ENCODE data around the gene TACR1.

DNA sequence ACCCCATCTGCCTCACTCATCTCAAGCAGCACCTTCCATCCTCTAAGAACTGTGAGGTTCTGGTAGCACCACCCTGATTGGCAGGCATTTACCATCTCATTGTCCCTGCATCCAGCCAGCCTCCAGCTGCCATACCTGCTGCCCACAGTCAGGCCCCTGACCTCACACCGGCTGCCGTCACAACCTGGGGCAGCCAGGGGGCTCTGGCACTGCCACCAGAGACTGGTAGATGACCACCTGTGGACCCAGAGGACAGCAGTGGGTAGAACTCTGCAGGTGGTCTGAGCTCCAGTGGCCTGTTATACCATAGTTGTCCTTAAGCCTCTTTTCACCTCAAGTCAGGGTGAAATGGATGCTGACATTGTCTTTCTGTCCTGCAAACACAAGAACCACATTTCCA lies 171.4 kb downstream of the TACR1 start:
- TF ChIP-seq, protein P1, sequence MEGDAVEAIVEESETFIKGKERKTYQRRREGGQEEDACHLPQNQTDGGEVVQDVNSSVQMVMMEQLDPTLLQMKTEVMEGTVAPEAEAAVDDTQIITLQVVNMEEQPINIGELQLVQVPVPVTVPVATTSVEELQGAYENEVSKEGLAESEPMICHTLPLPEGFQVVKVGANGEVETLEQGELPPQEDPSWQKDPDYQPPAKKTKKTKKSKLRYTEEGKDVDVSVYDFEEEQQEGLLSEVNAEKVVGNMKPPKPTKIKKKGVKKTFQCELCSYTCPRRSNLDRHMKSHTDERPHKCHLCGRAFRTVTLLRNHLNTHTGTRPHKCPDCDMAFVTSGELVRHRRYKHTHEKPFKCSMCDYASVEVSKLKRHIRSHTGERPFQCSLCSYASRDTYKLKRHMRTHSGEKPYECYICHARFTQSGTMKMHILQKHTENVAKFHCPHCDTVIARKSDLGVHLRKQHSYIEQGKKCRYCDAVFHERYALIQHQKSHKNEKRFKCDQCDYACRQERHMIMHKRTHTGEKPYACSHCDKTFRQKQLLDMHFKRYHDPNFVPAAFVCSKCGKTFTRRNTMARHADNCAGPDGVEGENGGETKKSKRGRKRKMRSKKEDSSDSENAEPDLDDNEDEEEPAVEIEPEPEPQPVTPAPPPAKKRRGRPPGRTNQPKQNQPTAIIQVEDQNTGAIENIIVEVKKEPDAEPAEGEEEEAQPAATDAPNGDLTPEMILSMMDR (conservative IDR thresholded peaks at IDR 0.05; ENCODE audit: low read depth, low read length), result no peak
- no peak for TF ChIP-seq POLR2A (IDR thresholded peaks at IDR 0.05; ENCODE audit: low read depth, low read length)
- TF ChIP-seq, protein P2, sequence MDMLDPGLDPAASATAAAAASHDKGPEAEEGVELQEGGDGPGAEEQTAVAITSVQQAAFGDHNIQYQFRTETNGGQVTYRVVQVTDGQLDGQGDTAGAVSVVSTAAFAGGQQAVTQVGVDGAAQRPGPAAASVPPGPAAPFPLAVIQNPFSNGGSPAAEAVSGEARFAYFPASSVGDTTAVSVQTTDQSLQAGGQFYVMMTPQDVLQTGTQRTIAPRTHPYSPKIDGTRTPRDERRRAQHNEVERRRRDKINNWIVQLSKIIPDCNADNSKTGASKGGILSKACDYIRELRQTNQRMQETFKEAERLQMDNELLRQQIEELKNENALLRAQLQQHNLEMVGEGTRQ (IDR thresholded peaks at IDR 0.05; ENCODE audit: low read depth, low read length), result no peak
- no peak for TF ChIP-seq CEBPB (IDR thresholded peaks at IDR 0.05; ENCODE audit: low read depth, low read length)
- TF ChIP-seq RFX5 (IDR thresholded peaks at IDR 0.05; ENCODE audit: low read depth, low read length), result no peak
- no peak for TF ChIP-seq MXI1 (IDR thresholded peaks at IDR 0.05; ENCODE audit: borderline replicate concordance, low read depth, low read length)
- TF ChIP-seq RCOR1 (IDR thresholded peaks at IDR 0.05; ENCODE audit: insufficient replicate concordance, low read length), result no peak
- TF ChIP-seq FOS (IDR thresholded peaks at IDR 0.05; ENCODE audit: low read depth, low read length), result no peak
- no peak for TF ChIP-seq BHLHE40 (IDR thresholded peaks at IDR 0.05; ENCODE audit: low read depth, low read length)
- no peak for TF ChIP-seq SMC3 (IDR thresholded peaks at IDR 0.05; ENCODE audit: low read depth, low read length)
- TF ChIP-seq RAD21 (IDR thresholded peaks at IDR 0.05; ENCODE audit: low read length), result no peak
- no peak for TF ChIP-seq MAZ (IDR thresholded peaks at IDR 0.05; ENCODE audit: borderline replicate concordance, low read depth, low read length)
- TF ChIP-seq, protein P3, sequence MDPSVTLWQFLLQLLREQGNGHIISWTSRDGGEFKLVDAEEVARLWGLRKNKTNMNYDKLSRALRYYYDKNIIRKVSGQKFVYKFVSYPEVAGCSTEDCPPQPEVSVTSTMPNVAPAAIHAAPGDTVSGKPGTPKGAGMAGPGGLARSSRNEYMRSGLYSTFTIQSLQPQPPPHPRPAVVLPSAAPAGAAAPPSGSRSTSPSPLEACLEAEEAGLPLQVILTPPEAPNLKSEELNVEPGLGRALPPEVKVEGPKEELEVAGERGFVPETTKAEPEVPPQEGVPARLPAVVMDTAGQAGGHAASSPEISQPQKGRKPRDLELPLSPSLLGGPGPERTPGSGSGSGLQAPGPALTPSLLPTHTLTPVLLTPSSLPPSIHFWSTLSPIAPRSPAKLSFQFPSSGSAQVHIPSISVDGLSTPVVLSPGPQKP (IDR thresholded peaks at IDR 0.05; ENCODE audit: borderline replicate concordance, low read depth, low read length), result no peak
- TF ChIP-seq CHD1 (IDR thresholded peaks at IDR 0.05; ENCODE audit: low read depth, low read length), result no peak
